Loucy (cell line): ENCODE measurements around the gene CCDC12.

Experiments used
- H2AFZ ChIP-seq: fragments of 200-600 bp; sonication (generic); 2 replicates; pipeline ENCODE4 v1.6.0; 2016; ENCODE audit warnings: antibody characterized with exemption, mild to moderate bottlenecking, low read length, moderate library complexity
- H3F3A ChIP-seq: fragments of 200-600 bp; 2 replicates; pipeline ENCODE4 v1.6.0; 2016; ENCODE audit warnings: antibody characterized with exemption, low read depth, mild to moderate bottlenecking
- H3K27me3 ChIP-seq: fragments of 200-600 bp; sonication (generic); 2 replicates; pipeline ENCODE4 v1.6.1; 2014; ENCODE audit warnings: low read length, mild to moderate bottlenecking; ENCODE audit not compliant: insufficient read depth, poor library complexity, severe bottlenecking
- H3K36me3 ChIP-seq: fragments of 200-600 bp; sonication (generic); 2 replicates; pipeline ENCODE4 v1.6.1; 2016; ENCODE audit warnings: low read length; ENCODE audit not compliant: insufficient read depth
- H3K4me1 ChIP-seq: fragments of 200-600 bp; sonication (generic); 2 replicates; pipeline ENCODE4 v1.5.1; 2014; ENCODE audit warnings: low read length, mild to moderate bottlenecking; ENCODE audit not compliant: insufficient read depth, poor library complexity, severe bottlenecking
- H3K4me2 ChIP-seq: fragments of 200-600 bp; sonication (generic); 2 replicates; pipeline ENCODE4 v1.6.0; 2014; ENCODE audit warnings: antibody characterized with exemption, low read length, low read depth, mild to moderate bottlenecking; ENCODE audit not compliant: poor library complexity, severe bottlenecking
- H3K4me3 ChIP-seq: fragments of 200-600 bp; sonication (generic); 2 replicates; pipeline ENCODE4 v1.5.1; 2014; ENCODE audit warnings: low read length, mild to moderate bottlenecking, mixed read lengths; ENCODE audit not compliant: poor library complexity, severe bottlenecking
- H3K79me2 ChIP-seq: fragments of 200-600 bp; sonication (generic); 2 replicates; pipeline ENCODE4 v1.6.1; 2014; ENCODE audit warnings: low read length; ENCODE audit not compliant: insufficient read depth
- H3K9ac ChIP-seq: fragments of 200-600 bp; sonication (generic); 2 replicates; pipeline ENCODE4 v1.6.0; 2014; ENCODE audit warnings: mild to moderate bottlenecking, low read depth, low read length, moderate library complexity; ENCODE audit not compliant: poor library complexity, severe bottlenecking
- H3K9me2 ChIP-seq: fragments of 200-600 bp; sonication (generic); replicated peaks from 2 replicates; pipeline ENCODE4 v1.6.1; 2016; ENCODE audit warnings: low read depth, low read length, mixed read lengths
- H3K9me3 ChIP-seq: fragments of 200-600 bp; sonication (generic); 2 replicates; pipeline ENCODE4 v1.6.1; 2014; ENCODE audit warnings: mild to moderate bottlenecking, antibody characterized with exemption, low read length, low read depth; ENCODE audit not compliant: insufficient read depth
- H4K20me1 ChIP-seq: fragments of 200-600 bp; sonication (generic); 2 replicates; pipeline ENCODE4 v1.6.0; 2014; ENCODE audit warnings: antibody characterized with exemption, low read length, mild to moderate bottlenecking; ENCODE audit not compliant: insufficient read depth, poor library complexity, severe bottlenecking
- EZH2phosphoT487 ChIP-seq: fragments of 200-600 bp; IDR thresholded peaks from 2 replicates; pipeline ENCODE4 v1.6.1; 2018; ENCODE audit warnings: antibody characterized with exemption, mild to moderate bottlenecking, moderate library complexity, borderline replicate concordance
- TF ChIP-seq, protein P1 (sequence below): fragments of 200-600 bp; sonication (generic); conservative IDR thresholded peaks from 2 replicates; pipeline ENCODE4 v1.5.1; 2014; ENCODE audit warnings: mild to moderate bottlenecking, antibody characterized with exemption, low read length

The CCDC12 gene

DNA sequence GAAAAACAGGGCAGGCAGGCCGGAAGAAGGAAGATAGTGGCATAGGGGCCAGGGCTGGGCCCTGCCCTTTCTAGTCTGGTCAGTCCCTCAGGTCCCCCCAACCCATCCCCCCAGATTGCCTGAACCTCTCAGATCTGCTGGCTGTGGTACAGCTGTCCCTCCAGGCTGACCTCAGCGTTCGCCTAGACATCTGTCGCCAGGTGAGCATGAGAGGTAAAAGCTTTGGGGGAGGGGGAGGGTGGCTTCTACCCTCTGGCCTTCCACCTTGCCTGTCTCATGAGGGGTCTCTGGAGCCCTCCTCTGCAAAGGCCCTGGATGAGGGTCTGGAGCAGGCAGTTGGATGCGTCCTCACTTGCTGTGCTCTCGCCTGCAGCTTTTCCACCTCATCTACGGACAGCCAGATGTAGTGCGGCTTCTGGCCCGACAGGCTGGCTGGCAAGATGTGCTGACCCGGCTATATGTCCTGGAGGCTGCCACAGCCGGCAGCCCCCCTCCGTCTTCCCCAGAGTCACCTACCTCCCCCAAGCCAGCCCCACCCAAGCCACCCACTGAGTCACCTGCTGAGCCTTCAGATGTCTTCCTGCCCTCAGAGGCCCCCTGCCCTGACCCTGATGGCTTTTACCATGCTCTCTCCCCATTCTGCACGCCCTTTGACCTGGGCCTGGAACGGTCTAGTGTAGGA is 23.1 kb upstream of the CCDC12 start:
- TF ChIP-seq, protein P1, sequence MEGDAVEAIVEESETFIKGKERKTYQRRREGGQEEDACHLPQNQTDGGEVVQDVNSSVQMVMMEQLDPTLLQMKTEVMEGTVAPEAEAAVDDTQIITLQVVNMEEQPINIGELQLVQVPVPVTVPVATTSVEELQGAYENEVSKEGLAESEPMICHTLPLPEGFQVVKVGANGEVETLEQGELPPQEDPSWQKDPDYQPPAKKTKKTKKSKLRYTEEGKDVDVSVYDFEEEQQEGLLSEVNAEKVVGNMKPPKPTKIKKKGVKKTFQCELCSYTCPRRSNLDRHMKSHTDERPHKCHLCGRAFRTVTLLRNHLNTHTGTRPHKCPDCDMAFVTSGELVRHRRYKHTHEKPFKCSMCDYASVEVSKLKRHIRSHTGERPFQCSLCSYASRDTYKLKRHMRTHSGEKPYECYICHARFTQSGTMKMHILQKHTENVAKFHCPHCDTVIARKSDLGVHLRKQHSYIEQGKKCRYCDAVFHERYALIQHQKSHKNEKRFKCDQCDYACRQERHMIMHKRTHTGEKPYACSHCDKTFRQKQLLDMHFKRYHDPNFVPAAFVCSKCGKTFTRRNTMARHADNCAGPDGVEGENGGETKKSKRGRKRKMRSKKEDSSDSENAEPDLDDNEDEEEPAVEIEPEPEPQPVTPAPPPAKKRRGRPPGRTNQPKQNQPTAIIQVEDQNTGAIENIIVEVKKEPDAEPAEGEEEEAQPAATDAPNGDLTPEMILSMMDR: no peak
- no peak for TF ChIP-seq EZH2phosphoT487
- no peak overlapping the region for H3K9ac ChIP-seq
- no peak overlapping the region for H3K4me2 ChIP-seq
- H4K20me1 ChIP-seq: no peaks in the 10 kb centered on the region
- no peaks in the 10 kb centered on the region for H3K9me2 ChIP-seq
- H3K27me3 ChIP-seq: no peaks in the 10 kb centered on the region
- no peak overlapping the region for H3K4me3 ChIP-seq
- H2AFZ ChIP-seq: no peak overlapping the region
- H3K36me3 ChIP-seq: peaks cover 59% of the 10 kb centered on the region; the same call in 1 of the 2 replicates
- H3K9me3 ChIP-seq: no peaks in the 10 kb centered on the region
- H3K79me2 ChIP-seq: no peaks in the 10 kb centered on the region
- H3F3A ChIP-seq: no peaks in the 10 kb centered on the region
- peaks cover 18% of the 10 kb centered on the region for H3K4me1 ChIP-seq

DNA sequence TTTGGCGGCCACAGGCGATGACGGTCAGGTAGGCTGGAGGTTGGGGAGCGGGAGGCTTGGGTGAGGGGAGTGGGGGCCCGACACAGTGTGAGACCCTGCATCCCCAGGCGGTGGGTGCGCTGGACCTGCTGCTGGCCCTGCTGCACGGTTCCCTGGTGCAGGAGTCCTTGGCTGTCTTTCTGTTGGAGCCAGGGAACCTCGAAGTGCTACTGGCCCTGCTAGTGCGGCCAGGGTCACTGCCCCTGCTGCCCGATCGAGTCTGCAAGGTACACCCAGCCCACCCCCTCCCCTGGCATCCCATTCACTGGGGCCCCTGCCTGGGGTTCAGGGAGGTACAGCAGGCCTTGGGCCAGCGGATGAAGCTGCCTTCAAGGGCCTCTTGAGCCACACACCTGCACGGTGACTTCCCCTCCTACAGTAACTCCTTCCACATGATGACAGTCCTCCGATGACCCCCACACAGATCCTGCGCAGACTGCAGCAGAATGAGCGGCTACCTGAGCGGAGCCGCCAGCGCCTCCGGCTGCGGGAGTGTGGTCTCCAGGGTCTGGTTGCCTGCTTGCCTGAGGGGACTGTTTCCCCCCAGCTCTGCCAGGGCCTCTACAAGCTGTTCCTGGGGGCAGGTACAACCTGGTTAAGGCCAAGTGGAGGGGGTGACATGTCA is 22.4 kb upstream of the CCDC12 start:
- Histone ChIP-seq H3K4me1 (peaks cover 18% of the 10 kb centered on the region), H3K9ac (no peak overlapping the region), H3K27me3 (no peaks in the 10 kb centered on the region), H4K20me1 (no peaks in the 10 kb centered on the region), H3K4me2 (no peak overlapping the region), H3K79me2 (no peaks in the 10 kb centered on the region), H3K9me2 (no peaks in the 10 kb centered on the region), H3F3A (no peaks in the 10 kb centered on the region), H3K9me3 (no peaks in the 10 kb centered on the region), H3K36me3 (peaks cover 56% of the 10 kb centered on the region; the same call in 1 of the 2 replicates), H3K4me3 (no peak overlapping the region), H2AFZ (no peak overlapping the region)
- TF ChIP-seq, protein P1: no peak
- no peak for TF ChIP-seq EZH2phosphoT487

DNA sequence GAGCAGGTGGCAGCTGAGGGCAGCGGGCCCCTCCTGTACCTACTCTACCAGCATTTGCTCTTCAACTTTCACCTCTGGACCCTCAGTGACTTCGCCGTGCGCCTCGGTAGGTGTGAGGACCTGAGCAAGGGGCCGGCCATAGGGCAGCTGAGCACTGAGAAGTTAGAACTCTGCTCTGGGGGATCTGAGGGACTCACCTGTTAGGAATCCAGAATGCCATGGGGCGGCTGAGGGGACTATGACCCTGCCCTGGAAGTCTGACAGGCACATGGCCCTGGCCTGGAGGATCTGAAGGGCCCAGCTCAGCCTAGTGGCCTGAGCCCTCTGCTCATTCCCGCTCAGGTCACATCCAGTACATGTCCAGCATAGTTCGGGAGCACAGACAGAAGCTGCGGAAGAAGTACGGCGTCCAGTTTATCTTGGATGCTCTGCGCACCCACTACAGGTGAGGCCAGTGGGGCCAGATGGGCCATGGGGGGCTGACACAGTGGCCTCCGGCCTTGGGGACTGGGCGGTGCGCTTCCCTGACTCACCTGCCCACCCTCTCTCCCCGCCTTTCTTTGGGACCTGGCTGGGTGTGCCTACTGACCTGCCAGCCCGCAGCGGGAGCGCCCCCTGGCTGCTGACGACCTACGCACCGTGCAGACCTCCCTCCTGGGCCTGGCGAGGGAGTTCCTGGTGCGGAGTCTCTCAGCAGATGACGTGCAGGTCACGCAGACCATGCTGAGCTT is 21.7 kb upstream of the CCDC12 start:
- TF ChIP-seq EZH2phosphoT487: no peak
- TF ChIP-seq, protein P1: peak; percentile 88
- no peak overlapping the region for H3K9ac ChIP-seq
- H3K9me2 ChIP-seq: no peaks in the 10 kb centered on the region
- H2AFZ ChIP-seq: no peak overlapping the region
- no peaks in the 10 kb centered on the region for H3K27me3 ChIP-seq
- H3K79me2 ChIP-seq: no peaks in the 10 kb centered on the region
- H3K4me3 ChIP-seq: no peak overlapping the region
- H3F3A ChIP-seq: no peaks in the 10 kb centered on the region
- H3K4me2 ChIP-seq: no peak overlapping the region
- no peaks in the 10 kb centered on the region for H4K20me1 ChIP-seq
- no peaks in the 10 kb centered on the region for H3K9me3 ChIP-seq
- H3K36me3 ChIP-seq: peaks cover 50% of the 10 kb centered on the region; the same call in 1 of the 2 replicates
- peaks cover 18% of the 10 kb centered on the region for H3K4me1 ChIP-seq
